ENCODE results near the gene CDHR2. TPM values are rescaled to one million over a fixed set of nuclear protein-coding genes. Genes with fewer than 3 reads are reported as not detected.
"Not testable (repeated sequence)": the region's sequence is repeated elsewhere in the genome, so short reads cannot be mapped to it uniquely, and the experiment has no call there.

Gene CDHR2
- total RNA-seq, 4 donors from 2014 or later = not detected

DNA sequence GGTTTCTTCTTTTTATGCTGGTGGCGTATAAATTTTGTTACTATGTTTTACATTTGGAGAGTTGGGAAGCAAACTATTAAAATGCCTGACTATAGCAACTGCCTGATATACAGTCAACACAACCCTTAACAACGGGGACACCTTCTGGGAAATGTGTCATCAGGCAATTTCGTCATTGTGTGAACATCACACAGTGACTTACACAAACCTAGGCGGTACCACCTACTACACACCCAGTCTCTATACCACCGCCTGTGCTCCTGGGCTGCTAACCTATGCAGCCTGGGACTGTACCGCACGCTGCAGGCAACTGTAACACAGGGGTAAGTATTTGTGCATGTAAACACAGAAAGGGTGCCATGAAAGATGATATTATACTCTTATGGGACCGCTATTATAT is 1.3 kb upstream of the CDHR2 start:
- ATAC-seq (ENCODE audit: low FRiP score) (no peak), DNase-seq (ENCODE audit: low spot score) (no peak)
- TF ChIP-seq CTCF (IDR thresholded peaks at IDR 0.05) = no peak

- ATAC-seq (ENCODE audit: low FRiP score) = no peak
- no peak for TF ChIP-seq CTCF (IDR thresholded peaks at IDR 0.05)
- no peak for DNase-seq (ENCODE audit: low spot score)
Observed at GRCh38 chr5:176549871-176550270, 729 bp downstream of the CDHR2 start.

DNA sequence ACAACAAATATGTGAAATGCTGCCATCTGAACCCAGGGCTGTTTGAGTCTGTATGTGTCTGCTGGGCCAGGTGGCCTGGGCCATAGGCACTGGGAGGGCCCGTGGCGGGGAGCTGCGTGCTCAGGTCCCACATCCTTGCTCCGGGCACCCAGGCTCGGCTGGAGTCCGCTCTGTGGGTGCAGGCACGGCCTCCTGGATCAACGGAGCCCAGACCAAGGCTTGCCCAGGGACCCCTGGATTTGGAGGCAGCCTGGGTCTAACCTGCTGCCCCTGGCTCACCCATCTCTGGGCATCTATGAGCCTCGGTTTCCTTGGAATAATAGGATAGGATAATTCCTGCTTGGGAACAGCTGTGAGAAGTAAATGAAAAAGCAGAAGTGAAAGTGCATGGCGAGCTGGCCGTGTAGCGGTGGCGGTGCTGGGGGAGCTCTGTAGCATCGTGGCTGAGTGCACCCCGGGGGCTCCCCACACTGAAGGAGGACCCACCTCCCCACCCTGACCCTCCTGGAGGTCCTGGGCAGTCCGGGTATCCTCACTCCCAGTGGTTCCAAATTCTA is 1.2 kb downstream of the CDHR2 start:
- no peak for TF ChIP-seq CTCF (IDR thresholded peaks at IDR 0.05)
- no peak for ATAC-seq (ENCODE audit: low FRiP score)
- no peak for DNase-seq (ENCODE audit: low spot score)

- not testable (repeated sequence) for ATAC-seq (ENCODE audit: low FRiP score); DNase-seq (ENCODE audit: low spot score)
Observed at GRCh38 chr5:176550937-176551336, 1.8 kb downstream of the CDHR2 start.

DNA sequence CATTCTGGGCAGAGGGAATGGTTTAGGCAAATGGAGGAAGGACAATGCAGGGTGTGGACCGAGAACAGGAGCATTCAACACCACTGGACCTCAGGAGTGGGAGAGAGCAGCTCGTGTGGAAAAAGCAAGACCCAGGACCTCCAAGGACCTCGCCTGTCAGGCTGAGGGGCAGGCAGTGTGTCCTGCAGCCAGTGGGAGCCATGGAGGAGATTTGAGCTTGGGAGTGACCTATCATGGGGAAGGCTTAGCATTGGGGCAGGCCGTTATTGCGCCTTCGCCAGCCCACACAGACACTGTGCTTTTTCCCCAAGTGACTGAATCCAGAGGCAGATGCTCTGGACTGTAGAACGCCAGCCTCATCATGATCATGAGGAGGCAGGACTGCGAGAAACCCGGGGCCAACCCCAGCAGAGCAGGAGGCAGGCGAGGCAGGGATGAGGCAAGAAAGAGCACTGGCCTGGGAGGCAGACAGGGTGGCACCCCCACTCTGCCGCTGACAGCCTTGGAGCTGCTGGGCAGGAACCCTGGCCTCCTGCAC is 3.3 kb downstream of the CDHR2 start:
- DNase-seq (ENCODE audit: low spot score) (no peak), ATAC-seq (ENCODE audit: low FRiP score) (no peak)
- TF ChIP-seq CTCF (IDR thresholded peaks at IDR 0.05) = no peak

DNA sequence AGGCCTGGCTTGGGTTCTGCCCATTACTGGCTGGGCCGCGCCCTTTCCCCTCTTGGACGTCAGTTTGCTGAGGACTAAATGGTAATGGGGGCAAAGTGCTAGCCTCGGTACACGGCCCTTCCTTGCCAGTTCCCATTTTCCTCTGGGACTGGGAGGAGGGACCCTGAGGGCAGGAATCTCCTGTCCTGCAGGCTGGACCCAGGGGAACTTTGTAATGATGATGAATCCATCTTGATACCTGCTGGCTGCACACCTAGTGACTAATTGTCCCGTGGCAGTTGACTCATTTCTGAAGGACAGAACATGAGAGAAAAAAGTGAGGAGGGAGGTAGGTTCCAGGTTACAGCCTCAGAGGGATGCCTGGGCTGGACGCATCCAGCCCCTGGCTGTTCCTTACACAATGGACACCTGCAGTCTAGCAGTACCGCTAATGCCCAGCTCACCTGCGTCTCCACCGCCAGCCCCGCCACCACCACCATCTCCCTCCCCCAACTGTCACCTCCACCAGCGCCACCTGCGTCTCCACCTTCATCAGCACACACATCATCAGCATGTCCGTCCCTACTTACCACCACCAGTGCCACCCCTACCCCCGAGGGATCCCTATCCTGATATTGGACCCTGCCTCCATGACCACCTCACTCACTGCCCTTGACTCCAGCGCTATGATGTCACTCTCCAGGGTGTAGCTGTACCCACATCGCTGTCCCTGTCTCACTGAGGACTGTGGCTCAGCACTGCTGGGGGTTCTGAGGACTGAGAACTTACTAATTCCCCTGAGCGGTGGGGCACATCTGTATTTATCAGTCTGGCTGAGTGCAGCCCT is 4.3 kb downstream of the CDHR2 start:
- ATAC-seq (ENCODE audit: low FRiP score) (no peak), DNase-seq (ENCODE audit: low spot score) (no peak)
- no peak for TF ChIP-seq CTCF (IDR thresholded peaks at IDR 0.05)

- TF ChIP-seq CTCF (IDR thresholded peaks at IDR 0.05) = no peak
- ATAC-seq (ENCODE audit: low FRiP score) (no peak), DNase-seq (ENCODE audit: low spot score) (no peak)
Observed at GRCh38 chr5:176557846-176558245, 8.7 kb downstream of the CDHR2 start.
